ENCODE data around the gene CLEC4E. TPM values are rescaled to one million over a fixed set of nuclear protein-coding genes. Genes with fewer than 3 reads are reported as not detected.

CLEC4E gene
- total and polyA plus RNA-seq, 2 of the 13 experiments (the other 11 are each of a cell fraction or from before 2014, with no cell fraction given) = not detected

DNA sequence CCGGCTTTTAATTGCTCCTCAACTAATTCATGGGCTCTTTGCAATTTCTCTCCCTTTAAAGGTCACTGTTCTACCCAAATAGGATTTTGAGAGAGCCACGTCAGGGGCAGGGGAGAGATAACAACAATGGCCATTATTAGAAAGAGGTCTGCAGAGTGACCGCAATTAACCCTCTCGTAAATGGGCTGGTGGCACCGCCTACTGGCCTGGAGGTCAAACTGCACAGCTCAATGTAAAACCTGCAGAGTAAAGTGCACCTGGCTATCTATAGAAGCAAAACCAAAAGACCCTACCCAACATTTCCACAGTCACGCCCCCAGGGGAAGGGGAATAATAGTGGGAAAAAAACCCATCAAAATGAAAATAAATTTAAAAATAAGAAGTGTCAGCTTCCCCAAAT is 21.6 kb upstream of the CLEC4E start:
- no peak for FAIRE-seq
- TF ChIP-seq RAD21 (CRISPR knock-in tag; IDR thresholded peaks at IDR 0.05) (no peak), MAZ (IDR thresholded peaks at IDR 0.05; ENCODE audit: borderline replicate concordance, low read depth, low read length) (no peak), MAZ (CRISPR knock-in tag; IDR thresholded peaks at IDR 0.05; ENCODE audit: low read depth) (no peak), NFYC (CRISPR knock-in tag; IDR thresholded peaks at IDR 0.05) (no peak), FIP1L1 (IDR thresholded peaks at IDR 0.05; ENCODE audit: borderline replicate concordance, insufficient read depth, low read depth, low read length) (no peak), REXO4 (CRISPR knock-in tag; IDR thresholded peaks at IDR 0.05; ENCODE audit: borderline replicate concordance) (no peak), POLR2G (IDR thresholded peaks at IDR 0.05; ENCODE audit: low read depth, low read length) (no peak), ZBTB38 (CRISPR knock-in tag; IDR thresholded peaks at IDR 0.05) (no peak), CBX5 (CRISPR knock-in tag; IDR thresholded peaks at IDR 0.05; ENCODE audit: borderline replicate concordance) (no peak), ZNF143 (CRISPR knock-in tag; IDR thresholded peaks at IDR 0.05) (no peak)
- TF ChIP-seq, protein P1, sequence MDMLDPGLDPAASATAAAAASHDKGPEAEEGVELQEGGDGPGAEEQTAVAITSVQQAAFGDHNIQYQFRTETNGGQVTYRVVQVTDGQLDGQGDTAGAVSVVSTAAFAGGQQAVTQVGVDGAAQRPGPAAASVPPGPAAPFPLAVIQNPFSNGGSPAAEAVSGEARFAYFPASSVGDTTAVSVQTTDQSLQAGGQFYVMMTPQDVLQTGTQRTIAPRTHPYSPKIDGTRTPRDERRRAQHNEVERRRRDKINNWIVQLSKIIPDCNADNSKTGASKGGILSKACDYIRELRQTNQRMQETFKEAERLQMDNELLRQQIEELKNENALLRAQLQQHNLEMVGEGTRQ (IDR thresholded peaks at IDR 0.05; ENCODE audit: low read depth, low read length) = no peak
- TF ChIP-seq, protein P1 (CRISPR knock-in tag; IDR thresholded peaks at IDR 0.05; ENCODE audit: borderline replicate concordance) = no peak
- TF ChIP-seq, protein P2, sequence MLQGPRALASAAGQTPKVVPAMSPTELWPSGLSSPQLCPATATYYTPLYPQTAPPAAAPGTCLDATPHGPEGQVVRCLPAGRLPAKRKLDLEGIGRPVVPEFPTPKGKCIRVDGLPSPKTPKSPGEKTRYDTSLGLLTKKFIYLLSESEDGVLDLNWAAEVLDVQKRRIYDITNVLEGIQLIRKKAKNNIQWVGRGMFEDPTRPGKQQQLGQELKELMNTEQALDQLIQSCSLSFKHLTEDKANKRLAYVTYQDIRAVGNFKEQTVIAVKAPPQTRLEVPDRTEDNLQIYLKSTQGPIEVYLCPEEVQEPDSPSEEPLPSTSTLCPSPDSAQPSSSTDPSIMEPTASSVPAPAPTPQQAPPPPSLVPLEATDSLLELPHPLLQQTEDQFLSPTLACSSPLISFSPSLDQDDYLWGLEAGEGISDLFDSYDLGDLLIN (CRISPR knock-in tag; IDR thresholded peaks at IDR 0.05; ENCODE audit: borderline replicate concordance) = no peak
- TF ChIP-seq, protein P3, sequence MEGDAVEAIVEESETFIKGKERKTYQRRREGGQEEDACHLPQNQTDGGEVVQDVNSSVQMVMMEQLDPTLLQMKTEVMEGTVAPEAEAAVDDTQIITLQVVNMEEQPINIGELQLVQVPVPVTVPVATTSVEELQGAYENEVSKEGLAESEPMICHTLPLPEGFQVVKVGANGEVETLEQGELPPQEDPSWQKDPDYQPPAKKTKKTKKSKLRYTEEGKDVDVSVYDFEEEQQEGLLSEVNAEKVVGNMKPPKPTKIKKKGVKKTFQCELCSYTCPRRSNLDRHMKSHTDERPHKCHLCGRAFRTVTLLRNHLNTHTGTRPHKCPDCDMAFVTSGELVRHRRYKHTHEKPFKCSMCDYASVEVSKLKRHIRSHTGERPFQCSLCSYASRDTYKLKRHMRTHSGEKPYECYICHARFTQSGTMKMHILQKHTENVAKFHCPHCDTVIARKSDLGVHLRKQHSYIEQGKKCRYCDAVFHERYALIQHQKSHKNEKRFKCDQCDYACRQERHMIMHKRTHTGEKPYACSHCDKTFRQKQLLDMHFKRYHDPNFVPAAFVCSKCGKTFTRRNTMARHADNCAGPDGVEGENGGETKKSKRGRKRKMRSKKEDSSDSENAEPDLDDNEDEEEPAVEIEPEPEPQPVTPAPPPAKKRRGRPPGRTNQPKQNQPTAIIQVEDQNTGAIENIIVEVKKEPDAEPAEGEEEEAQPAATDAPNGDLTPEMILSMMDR (CRISPR knock-in tag; IDR thresholded peaks at IDR 0.05) = 0 out of 2 replicates have a peak, but pooled peaks have one; percentile 10
- TF ChIP-seq, protein P4, sequence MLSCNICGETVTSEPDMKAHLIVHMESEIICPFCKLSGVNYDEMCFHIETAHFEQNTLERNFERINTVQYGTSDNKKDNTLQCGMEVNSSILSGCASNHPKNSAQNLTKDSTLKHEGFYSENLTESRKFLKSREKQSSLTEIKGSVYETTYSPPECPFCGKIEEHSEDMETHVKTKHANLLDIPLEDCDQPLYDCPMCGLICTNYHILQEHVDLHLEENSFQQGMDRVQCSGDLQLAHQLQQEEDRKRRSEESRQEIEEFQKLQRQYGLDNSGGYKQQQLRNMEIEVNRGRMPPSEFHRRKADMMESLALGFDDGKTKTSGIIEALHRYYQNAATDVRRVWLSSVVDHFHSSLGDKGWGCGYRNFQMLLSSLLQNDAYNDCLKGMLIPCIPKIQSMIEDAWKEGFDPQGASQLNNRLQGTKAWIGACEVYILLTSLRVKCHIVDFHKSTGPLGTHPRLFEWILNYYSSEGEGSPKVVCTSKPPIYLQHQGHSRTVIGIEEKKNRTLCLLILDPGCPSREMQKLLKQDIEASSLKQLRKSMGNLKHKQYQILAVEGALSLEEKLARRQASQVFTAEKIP (CRISPR knock-in tag; IDR thresholded peaks at IDR 0.05; ENCODE audit: borderline replicate concordance) = no peak

More for the DNA sequence above, 21.6 kb upstream of the CLEC4E start:
- Histone ChIP-seq H3K4me3 (replicated peaks in 1 of 3; ENCODE audit: insufficient read depth in 1 of 3, low read depth in 2 of 3, low read length in 3 of 3) (no peak overlapping the region), H3K9me3 (ENCODE audit: low read length) (no peaks in the 10 kb centered on the region), H3K4me2 (ENCODE audit: low read depth, low read length) (no peak overlapping the region), H3K9ac (ENCODE audit: insufficient read depth, low read depth, low read length) (no peak overlapping the region), H3K79me2 (ENCODE audit: insufficient read depth, low read length) (no peaks in the 10 kb centered on the region), H2AFZ (ENCODE audit: low read length) (no peak overlapping the region), H3K27ac (ENCODE audit: extremely low read length, insufficient read depth, low read length) (no peak overlapping the region), H3K4me1 (ENCODE audit: insufficient read depth, low read length) (no peaks in the 10 kb centered on the region), H4K20me1 (ENCODE audit: insufficient read depth, low read length) (no peaks in the 10 kb centered on the region), H3K27me3 (ENCODE audit: control insufficient read depth in 1 of 2, insufficient read depth in 2 of 2, low read length in 2 of 2) (peaks cover 0 to 7% of the 10 kb centered on the region in 2 experiments; a peak in 1 of 5 replicates), H3K36me3 (replicated peaks in 1 of 2; ENCODE audit: control insufficient read depth in 1 of 2, insufficient read depth in 2 of 2, low read length in 2 of 2) (no peaks in the 10 kb centered on the region)
- no peak for ATAC-seq
- intact Hi-C loops (cut with micrococcal nuclease; ENCODE audit: unreplicated experiment) (no loop called here), in situ Hi-C loops (cut with HindIII; ENCODE audit: extremely low pct_ligation_motif_present, low pct_unique_long_range_greater_than_20kb) (no loop called here)
- BruUV-seq (replicated peaks) = no TSS peak
- ChIA-PET POLR2A (no interaction called here), CTCF (ENCODE audit: low intra/inter-chr PET ratio, low total read pairs) (no interaction called here)
- WGBS (ENCODE audit: low lambda C conversion rate) = 43% methylated on average over 6 of the region's 6 CpGs
- no peak for DNase-seq (ENCODE audit: low spot score)
